ENCODE data around the gene CPAMD8. TPM values are rescaled to one million over a fixed set of nuclear protein-coding genes. Genes with fewer than 3 reads are reported as not detected.

Gene CPAMD8
- total RNA-seq, 1 donor from 2014 or later, result 5.3 TPM

DNA sequence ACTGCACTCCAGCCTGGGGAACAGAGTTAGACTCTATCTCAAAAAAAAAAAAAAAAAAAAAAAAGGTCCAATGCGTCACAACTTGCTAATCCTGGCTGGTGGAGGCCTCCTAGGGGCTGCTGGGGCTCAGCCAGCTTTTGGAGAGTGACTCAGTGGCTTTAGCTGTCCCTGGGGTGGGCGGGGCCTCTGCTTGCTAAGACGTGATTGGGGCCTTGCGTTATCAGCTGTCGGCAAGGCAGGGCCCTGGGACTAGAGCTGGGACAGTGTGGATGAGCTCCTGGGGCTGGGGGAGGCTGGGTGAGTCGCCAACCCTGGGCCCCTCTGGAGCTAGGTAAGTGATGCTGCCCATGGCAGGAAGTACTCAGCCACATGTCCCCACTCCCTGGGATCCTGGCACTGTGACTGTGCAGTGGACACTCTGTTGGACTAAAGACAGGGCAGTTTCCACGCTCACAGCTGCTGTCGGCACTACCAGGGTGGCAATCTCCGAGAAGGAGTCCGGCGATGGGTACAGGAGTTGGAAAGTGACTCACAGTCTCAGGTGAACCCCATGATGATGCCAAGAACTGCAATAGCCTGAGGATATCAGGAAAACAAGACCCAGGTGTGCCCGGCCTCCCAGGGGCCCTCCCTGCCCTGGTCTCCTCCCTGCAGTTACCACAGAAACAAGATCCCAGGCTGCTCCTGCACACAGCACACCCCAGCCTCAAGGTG, 105.6 kb downstream of the CPAMD8 start:
- TF ChIP-seq, protein P1, sequence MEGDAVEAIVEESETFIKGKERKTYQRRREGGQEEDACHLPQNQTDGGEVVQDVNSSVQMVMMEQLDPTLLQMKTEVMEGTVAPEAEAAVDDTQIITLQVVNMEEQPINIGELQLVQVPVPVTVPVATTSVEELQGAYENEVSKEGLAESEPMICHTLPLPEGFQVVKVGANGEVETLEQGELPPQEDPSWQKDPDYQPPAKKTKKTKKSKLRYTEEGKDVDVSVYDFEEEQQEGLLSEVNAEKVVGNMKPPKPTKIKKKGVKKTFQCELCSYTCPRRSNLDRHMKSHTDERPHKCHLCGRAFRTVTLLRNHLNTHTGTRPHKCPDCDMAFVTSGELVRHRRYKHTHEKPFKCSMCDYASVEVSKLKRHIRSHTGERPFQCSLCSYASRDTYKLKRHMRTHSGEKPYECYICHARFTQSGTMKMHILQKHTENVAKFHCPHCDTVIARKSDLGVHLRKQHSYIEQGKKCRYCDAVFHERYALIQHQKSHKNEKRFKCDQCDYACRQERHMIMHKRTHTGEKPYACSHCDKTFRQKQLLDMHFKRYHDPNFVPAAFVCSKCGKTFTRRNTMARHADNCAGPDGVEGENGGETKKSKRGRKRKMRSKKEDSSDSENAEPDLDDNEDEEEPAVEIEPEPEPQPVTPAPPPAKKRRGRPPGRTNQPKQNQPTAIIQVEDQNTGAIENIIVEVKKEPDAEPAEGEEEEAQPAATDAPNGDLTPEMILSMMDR (IDR thresholded peaks at IDR 0.05; ENCODE audit: insufficient read depth, low read length, poor library complexity, severe bottlenecking), result no peak
- no peak overlapping the region for H3K4me3 ChIP-seq (ENCODE audit: low read depth, low read length)
- DNase-seq (ENCODE audit: low read depth), result no peak
- no peaks in the 10 kb centered on the region for H3K36me3 ChIP-seq (ENCODE audit: control insufficient read depth, insufficient read depth, low read length)
- H3K27me3 ChIP-seq (ENCODE audit: control insufficient read depth, insufficient read depth, low read length), result no peaks in the 10 kb centered on the region

- no peaks in the 10 kb centered on the region for H3K36me3 ChIP-seq (ENCODE audit: control insufficient read depth, insufficient read depth, low read length)
- H3K27me3 ChIP-seq (ENCODE audit: control insufficient read depth, insufficient read depth, low read length), result no peaks in the 10 kb centered on the region
- H3K4me3 ChIP-seq (ENCODE audit: low read depth, low read length), result no peak overlapping the region
- DNase-seq (ENCODE audit: low read depth), result no peak
- TF ChIP-seq, protein P1 (IDR thresholded peaks at IDR 0.05; ENCODE audit: insufficient read depth, low read length, poor library complexity, severe bottlenecking), result no peak
Measured at GRCh38 chr19:16919496-16919895, 107.1 kb downstream of the CPAMD8 start.

DNA sequence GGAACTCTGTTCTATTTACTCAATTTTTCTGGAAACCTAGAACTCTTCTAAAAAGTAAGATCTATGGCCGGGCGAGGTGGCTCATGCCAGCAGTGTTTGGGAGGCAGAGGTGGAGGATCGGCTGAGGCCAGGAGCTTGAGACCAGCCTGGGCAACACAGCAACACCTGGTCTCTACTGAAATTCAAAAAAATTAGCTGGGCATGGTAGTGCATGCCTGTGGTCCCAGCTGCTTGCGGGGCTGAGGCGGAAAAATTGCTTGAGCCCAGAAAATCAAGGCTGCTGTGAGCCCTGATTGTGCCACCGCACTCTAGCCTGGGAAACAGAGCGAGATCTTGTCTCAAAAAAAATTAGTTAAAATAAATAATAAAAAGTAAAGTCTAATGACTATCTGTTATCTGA, 109.2 kb downstream of the CPAMD8 start:
- Histone ChIP-seq H3K36me3 (ENCODE audit: control insufficient read depth, insufficient read depth, low read length) (no peaks in the 10 kb centered on the region), H3K27me3 (ENCODE audit: control insufficient read depth, insufficient read depth, low read length) (no peaks in the 10 kb centered on the region), H3K4me3 (ENCODE audit: low read depth, low read length) (no peak overlapping the region)
- TF ChIP-seq, protein P1 (IDR thresholded peaks at IDR 0.05; ENCODE audit: insufficient read depth, low read length, poor library complexity, severe bottlenecking), result no peak
- DNase-seq (ENCODE audit: low read depth), result no peak

- no peak overlapping the region for H3K4me3 ChIP-seq (ENCODE audit: low read depth, low read length)
- TF ChIP-seq, protein P1 (IDR thresholded peaks at IDR 0.05; ENCODE audit: insufficient read depth, low read length, poor library complexity, severe bottlenecking), result no peak
- no peaks in the 10 kb centered on the region for H3K27me3 ChIP-seq (ENCODE audit: control insufficient read depth, insufficient read depth, low read length)
- DNase-seq (ENCODE audit: low read depth), result no peak
- no peaks in the 10 kb centered on the region for H3K36me3 ChIP-seq (ENCODE audit: control insufficient read depth, insufficient read depth, low read length)
Measured at GRCh38 chr19:16915734-16916133, 110.9 kb downstream of the CPAMD8 start.

DNA sequence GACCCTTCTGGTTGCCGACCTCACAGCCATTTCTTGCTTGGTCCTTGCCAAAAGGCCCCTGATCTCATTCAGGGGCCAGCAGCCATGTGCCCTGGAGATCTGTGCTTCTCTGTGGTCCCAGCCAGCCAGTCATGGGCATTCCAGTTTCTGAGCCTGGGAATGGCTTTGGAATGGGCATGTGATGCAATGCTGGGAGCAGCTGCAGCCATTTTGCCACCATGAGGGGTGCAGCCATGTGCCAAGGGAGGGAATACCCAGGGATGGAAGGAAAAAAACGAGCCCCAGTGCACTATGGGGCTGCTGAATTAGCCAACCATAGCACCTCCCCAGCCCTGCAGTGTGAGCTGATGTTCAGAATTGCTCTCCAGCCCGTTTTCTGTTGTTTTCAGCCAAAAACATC, 111.5 kb downstream of the CPAMD8 start:
- no peak for DNase-seq (ENCODE audit: low read depth)
- no peak overlapping the region for H3K4me3 ChIP-seq (ENCODE audit: low read depth, low read length)
- no peaks in the 10 kb centered on the region for H3K36me3 ChIP-seq (ENCODE audit: control insufficient read depth, insufficient read depth, low read length)
- no peaks in the 10 kb centered on the region for H3K27me3 ChIP-seq (ENCODE audit: control insufficient read depth, insufficient read depth, low read length)
- TF ChIP-seq, protein P1 (IDR thresholded peaks at IDR 0.05; ENCODE audit: insufficient read depth, low read length, poor library complexity, severe bottlenecking), result no peak

DNA sequence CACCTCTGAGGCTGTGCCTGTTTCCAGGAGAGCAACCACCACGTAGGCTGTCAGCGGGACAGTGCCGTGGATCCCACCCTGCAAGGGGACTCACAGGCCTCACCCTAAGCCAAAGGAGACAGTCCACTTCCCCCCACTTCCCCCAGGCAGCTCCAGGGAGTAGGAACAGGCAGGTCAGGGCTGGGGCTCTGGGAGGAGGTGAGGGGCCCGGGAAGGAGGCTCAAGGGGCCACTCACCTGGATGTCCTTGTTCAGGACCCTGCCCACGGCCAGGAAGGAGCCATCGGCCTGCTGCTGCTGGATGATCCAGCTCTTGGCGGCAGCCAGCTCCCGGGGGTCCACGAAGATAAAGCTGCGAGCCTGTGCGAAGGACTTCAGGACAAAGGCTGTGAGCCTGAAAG, 112.2 kb downstream of the CPAMD8 start:
- Histone ChIP-seq H3K27me3 (ENCODE audit: control insufficient read depth, insufficient read depth, low read length) (no peaks in the 10 kb centered on the region), H3K36me3 (ENCODE audit: control insufficient read depth, insufficient read depth, low read length) (no peaks in the 10 kb centered on the region), H3K4me3 (ENCODE audit: low read depth, low read length) (no peak overlapping the region)
- no peak for DNase-seq (ENCODE audit: low read depth)
- TF ChIP-seq, protein P1 (IDR thresholded peaks at IDR 0.05; ENCODE audit: insufficient read depth, low read length, poor library complexity, severe bottlenecking), result no peak

Measured in kidney epithelial cell (primary cell).